DMS79 treated with DMSO at 0.1 percent for 48 hours (cell line): ENCODE measurements around the gene ACMSD.
"Not testable (repeated sequence)": the region's sequence is repeated elsewhere in the genome, so short reads cannot be mapped to it uniquely, and the experiment has no call there.

Experiments used
- DNase-seq: peaks from one replicate; lab custom pipeline; 2025; lab: John Stamatoyannopoulos, UW

ACMSD gene

GRCh38 chr2:134838143-134838620 is at the start of gene ACMSD:
Gene ACMSD (plus strand): TSS chr2:134838616. CDS start chr2:134838683, 67 bp downstream.
- DNase-seq = no peak

- no peak for DNase-seq
Measured at GRCh38 chr2:134790487-134790886, 47.9 kb upstream of the ACMSD start.

GRCh38 chr2:134791616-134792015 is 46.8 kb upstream of the ACMSD start:
- no peak for DNase-seq

GRCh38 chr2:134792186-134792585 is 46.2 kb upstream of the ACMSD start:
- peak; percentile 9 for DNase-seq

GRCh38 chr2:134795765-134796164 is 42.7 kb upstream of the ACMSD start:
- no peak for DNase-seq

GRCh38 chr2:134796373-134796772 is 42.0 kb upstream of the ACMSD start:
- no peak for DNase-seq

- no peak for DNase-seq
Measured at GRCh38 chr2:134799936-134800335, 38.5 kb upstream of the ACMSD start.

- no peak for DNase-seq
Measured at GRCh38 chr2:134800341-134800740, 38.1 kb upstream of the ACMSD start.

- DNase-seq = not testable (repeated sequence)
Measured at GRCh38 chr2:134803609-134804405, 34.6 kb upstream of the ACMSD start.

- DNase-seq = no peak
Measured at GRCh38 chr2:134815741-134816140, 22.7 kb upstream of the ACMSD start.

GRCh38 chr2:134818321-134818720 is 20.1 kb upstream of the ACMSD start:
- no peak for DNase-seq

- no peak for DNase-seq
Measured at GRCh38 chr2:134819334-134819733, 19.1 kb upstream of the ACMSD start.

GRCh38 chr2:134823431-134823830 is 15.0 kb upstream of the ACMSD start:
- DNase-seq = no peak

GRCh38 chr2:134823832-134824231 is 14.6 kb upstream of the ACMSD start:
- DNase-seq = no peak

GRCh38 chr2:134825716-134826115 is 12.7 kb upstream of the ACMSD start:
- not testable (repeated sequence) for DNase-seq

- no peak for DNase-seq
Measured at GRCh38 chr2:134835471-134835870, 2.9 kb upstream of the ACMSD start.

GRCh38 chr2:134836986-134837385 is 1.4 kb upstream of the ACMSD start:
- DNase-seq = no peak

- DNase-seq = peak; percentile 34
Measured at GRCh38 chr2:134839649-134840048, 1.2 kb downstream of the ACMSD start.

- DNase-seq = no peak
Measured at GRCh38 chr2:134842930-134843490, 4.6 kb downstream of the ACMSD start.

- no peak for DNase-seq
Measured at GRCh38 chr2:134843968-134844367, 5.6 kb downstream of the ACMSD start.

- DNase-seq = no peak
Measured at GRCh38 chr2:134845028-134845427, 6.6 kb downstream of the ACMSD start.

- no peak for DNase-seq
Measured at GRCh38 chr2:134845719-134846118, 7.3 kb downstream of the ACMSD start.

GRCh38 chr2:134846213-134846612 is 7.8 kb downstream of the ACMSD start:
- DNase-seq = no peak

GRCh38 chr2:134847582-134847981 is 9.2 kb downstream of the ACMSD start:
- not testable (repeated sequence) for DNase-seq
